GM13976 (cell line): Measurements from ENCODE around the gene CREBRF.

Source experiments
- DNase-seq: peaks from one replicate; pipeline ENCODE4 v3.0.0; 2012; ENCODE audit warnings: low spot score
- CTCF ChIP-seq: IDR thresholded peaks from 2 replicates; pipeline ENCODE4 v1.5.1; 2012; ENCODE audit warnings: borderline replicate concordance, mild to moderate bottlenecking; ENCODE audit not compliant: insufficient read depth; ENCODE audit errors: extremely low read depth, missing control alignments, control extremely low read depth
- in situ Hi-C: fragments of 300-500 bp; cut with MboI; formaldehyde crosslinking; loops from one replicate; pipeline ENCODE4 v1.12.0; 2022; ENCODE audit warnings: low sequenced_read_pairs, mixed read lengths, inconsistent platforms; ENCODE audit not compliant: unreplicated experiment

Gene CREBRF

GRCh38 chr5:173158366-173158765, 102.2 kb downstream of the CREBRF start:
- TF ChIP-seq CTCF: no peak
- in situ Hi-C loops: no loop called here
- DNase-seq: no peak

- no peak for TF ChIP-seq CTCF
- in situ Hi-C loops: no loop called here
- DNase-seq: no peak
These were observed 103.1 kb downstream of the CREBRF start for GRCh38 chr5:173159256-173159655.

GRCh38 chr5:173161148-173161547, 105.0 kb downstream of the CREBRF start:
- in situ Hi-C loops: no loop called here

GRCh38 chr5:173163219-173163618, 107.1 kb downstream of the CREBRF start:
- in situ Hi-C loops: no loop called here
- no peak for TF ChIP-seq CTCF

More at GRCh38 chr5:173161148-173161547, 105.0 kb downstream of the CREBRF start:
- TF ChIP-seq CTCF: no peak
- DNase-seq: no peak

GRCh38 chr5:173165177-173166016, 109.2 kb downstream of the CREBRF start:
- DNase-seq: no peak
- in situ Hi-C loops: no loop called here
- no peak for TF ChIP-seq CTCF

More at GRCh38 chr5:173163219-173163618, 107.1 kb downstream of the CREBRF start:
- DNase-seq: no peak

GRCh38 chr5:173172166-173172565, 116.0 kb downstream of the CREBRF start:
- in situ Hi-C loops: no loop called here
- TF ChIP-seq CTCF: no peak
- DNase-seq: no peak
